Calu3 (cell line): ENCODE measurements around the gene MARCHF5. TPM values are rescaled to one million over a fixed set of nuclear protein-coding genes. Genes with fewer than 3 reads are reported as not detected.

Source experiments
- BruUV-seq: library from RNA; stranded (reverse); fragments of 400-500 nt; replicated peaks from 2 replicates; lab custom pipeline; 2021; lab: Mats Ljungman, UMichigan
- CTCF ChIA-PET: fragments of 300-600 bp; sonication (Branson Sonifier 250); formaldehyde crosslinking; loops from one replicate; lab custom pipeline; 2022; ENCODE audit warnings: antibody characterized with exemption; lab: Charles Lee
- DNase-seq: peaks from one replicate; pipeline ENCODE4 v3.0.0; 2022
- H3K27ac Mint-ChIP-seq: one replicate; pipeline ENCODE4 v1.8.0; 2022; ENCODE audit warnings: mixed read lengths; ENCODE audit not compliant: unreplicated experiment
- H3K27me3 Mint-ChIP-seq: one replicate; pipeline ENCODE4 v1.8.0; 2022; ENCODE audit warnings: mixed read lengths; ENCODE audit not compliant: unreplicated experiment
- H3K36me3 Mint-ChIP-seq: one replicate; pipeline ENCODE4 v1.8.0; 2022; ENCODE audit warnings: mild to moderate bottlenecking, moderate library complexity, mixed read lengths; ENCODE audit not compliant: insufficient read depth, unreplicated experiment
- H3K4me1 Mint-ChIP-seq: one replicate; pipeline ENCODE4 v1.8.0; 2022; ENCODE audit warnings: mild to moderate bottlenecking, low read depth, mixed read lengths; ENCODE audit not compliant: unreplicated experiment
- H3K4me3 Mint-ChIP-seq: one replicate; pipeline ENCODE4 v1.8.0; 2022; ENCODE audit warnings: mild to moderate bottlenecking, low read depth, moderate library complexity, mixed read lengths; ENCODE audit not compliant: unreplicated experiment
- H3K9me3 Mint-ChIP-seq: one replicate; pipeline ENCODE4 v1.8.0; 2022; ENCODE audit warnings: low read depth, mixed read lengths; ENCODE audit not compliant: unreplicated experiment
- CTCF ChIP-seq: fragments of 200-600 bp; IDR thresholded peaks from one replicate; pipeline ENCODE4 v1.8.0; 2022; ENCODE audit warnings: antibody characterized with exemption; ENCODE audit not compliant: unreplicated experiment
- intact Hi-C: fragments of 100-400 bp; cut with micrococcal nuclease; formaldehyde crosslinking; loops from one replicate; pipeline ENCODE4 v1.10.0; 2022; ENCODE audit not compliant: unreplicated experiment
- total RNA-seq: library from RNA; stranded (reverse); gene quantifications from 2 replicates; pipeline ENCODE4 v1.2.3, GENCODE V29; 2022

MARCHF5 gene
- total RNA-seq, 1 experiment from 2014 or later: 28.1 TPM

GRCh38 chr10:92274071-92274470, 16.9 kb upstream of the MARCHF5 start:
- H3K36me3 Mint-ChIP-seq: no peaks in the 10 kb centered on the region
- intact Hi-C loops: no loop called here
- TF ChIP-seq CTCF: no peak
- H3K27me3 Mint-ChIP-seq: no peaks in the 10 kb centered on the region
- DNase-seq: no peak
- CTCF ChIA-PET: no interaction called here
- no TSS peak for BruUV-seq
- no peak overlapping the region for H3K4me3 Mint-ChIP-seq
- no peaks in the 10 kb centered on the region for H3K9me3 Mint-ChIP-seq
- no peak overlapping the region for H3K27ac Mint-ChIP-seq
- no peaks in the 10 kb centered on the region for H3K4me1 Mint-ChIP-seq

- H3K36me3 Mint-ChIP-seq: no peaks in the 10 kb centered on the region
- no peaks in the 10 kb centered on the region for H3K27me3 Mint-ChIP-seq
- H3K4me3 Mint-ChIP-seq: no peak overlapping the region
- DNase-seq: no peak
- no peaks in the 10 kb centered on the region for H3K4me1 Mint-ChIP-seq
- no peak overlapping the region for H3K27ac Mint-ChIP-seq
- CTCF ChIA-PET: no interaction called here
- no TSS peak for BruUV-seq
- no peak for TF ChIP-seq CTCF
- no peaks in the 10 kb centered on the region for H3K9me3 Mint-ChIP-seq
- intact Hi-C loops: no loop called here
Observed at GRCh38 chr10:92278996-92279696, 11.8 kb upstream of the MARCHF5 start.

GRCh38 chr10:92284112-92284704, 6.8 kb upstream of the MARCHF5 start:
- no peak for TF ChIP-seq CTCF
- Mint-ChIP-seq H3K27ac (no peak overlapping the region), H3K4me3 (no peak overlapping the region), H3K36me3 (no peaks in the 10 kb centered on the region), H3K4me1 (no peaks in the 10 kb centered on the region), H3K9me3 (no peaks in the 10 kb centered on the region), H3K27me3 (no peaks in the 10 kb centered on the region)
- intact Hi-C loops: no loop called here
- DNase-seq: no peak
- BruUV-seq: no TSS peak
- CTCF ChIA-PET: interaction anchor here (0.6 kb wide), 1 partner anchor 489 kb away, joined by 3 read pairs; no protein-coding TSS in a partner anchor

DNA sequence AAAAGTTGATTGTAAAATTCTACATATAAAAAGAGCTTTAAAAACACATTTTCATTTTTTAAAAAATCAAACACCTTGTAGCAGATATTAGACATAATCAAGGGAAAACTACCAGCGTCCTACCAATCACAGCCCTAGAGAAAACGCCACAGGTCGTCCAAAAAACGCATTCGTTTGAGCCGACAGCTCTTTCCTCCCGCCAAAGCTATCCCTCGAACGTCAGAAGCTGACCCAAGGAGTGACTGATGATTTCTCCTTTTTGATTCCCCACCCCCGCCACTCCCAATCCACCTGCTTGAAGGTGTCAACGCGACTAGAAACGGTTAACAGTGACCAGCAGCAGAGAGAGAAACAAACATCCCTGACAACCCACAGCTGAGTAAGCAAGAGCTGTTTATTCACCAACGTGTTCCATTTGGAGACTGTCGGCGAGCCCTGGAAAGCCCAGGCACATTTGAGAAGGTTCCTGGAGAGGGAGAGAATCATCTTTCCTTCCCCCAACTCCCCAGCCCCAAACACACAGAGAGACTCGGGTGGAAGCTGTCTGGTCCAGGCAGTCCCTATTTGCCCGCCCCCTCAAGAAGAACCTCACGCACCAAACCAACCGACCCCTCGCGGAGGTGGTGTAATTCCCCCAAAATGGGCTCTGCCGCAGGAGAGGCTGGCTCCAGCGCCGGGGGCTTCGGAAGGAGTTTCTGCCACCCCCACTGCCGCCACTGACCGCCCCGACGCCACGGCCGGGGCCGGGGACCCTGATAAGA, 711 bp upstream of the MARCHF5 start:
- no peaks in the 10 kb centered on the region for H3K4me1 Mint-ChIP-seq
- no peak for TF ChIP-seq CTCF
- H3K27me3 Mint-ChIP-seq: no peaks in the 10 kb centered on the region
- BruUV-seq: TSS peak; percentile 65
- CTCF ChIA-PET: interaction anchor here (1.0 to 3.9 kb wide), 5 partner anchors 26 to 202 kb away, joined by 3 to 25 read pairs (median 3); no protein-coding TSS in a partner anchor
- H3K9me3 Mint-ChIP-seq: no peaks in the 10 kb centered on the region
- intact Hi-C loops: loop anchor here (2.0 kb wide), 1 partner anchor 47 kb away; no protein-coding TSS in a partner anchor
- DNase-seq: peak; percentile 23
- peak overlapping the region; percentile 42 for H3K27ac Mint-ChIP-seq
- H3K4me3 Mint-ChIP-seq: peak overlapping the region; percentile 77
- peaks cover 29% of the 10 kb centered on the region for H3K36me3 Mint-ChIP-seq
